Neural progenitor cell (in vitro differentiated cells): ENCODE measurements around the gene SDK1. TPM values are rescaled to one million over a fixed set of nuclear protein-coding genes. Genes with fewer than 3 reads are reported as not detected.

Source experiments
- DNase-seq: peaks from one replicate; pipeline ENCODE4 v3.0.0-alpha.2; 2016; ENCODE audit warnings: low spot score
- H2AFZ ChIP-seq: fragments of 200-600 bp; sonication (generic); replicated peaks from 2 replicates; pipeline ENCODE4 v1.6.1; 2016; ENCODE audit warnings: antibody characterized with exemption
- H3F3A ChIP-seq: fragments of 200-600 bp; sonication (generic); 2 replicates; pipeline ENCODE4 v1.6.1; 2016; ENCODE audit warnings: antibody characterized with exemption, low read depth
- H3K27ac ChIP-seq: fragments of 200-600 bp; sonication (generic); 2 replicates; pipeline ENCODE4 v1.5.1; 2016; ENCODE audit warnings: mild to moderate bottlenecking
- H3K27me3 ChIP-seq: fragments of 200-600 bp; sonication (generic); 2 replicates; pipeline ENCODE4 v1.6.1; 2016; ENCODE audit warnings: mild to moderate bottlenecking, moderate library complexity
- H3K36me3 ChIP-seq: fragments of 200-600 bp; sonication (generic); 2 replicates; pipeline ENCODE4 v1.5.1; 2016
- H3K4me1 ChIP-seq: fragments of 200-600 bp; sonication (generic); 2 replicates; pipeline ENCODE4 v1.6.1; 2016; ENCODE audit warnings: mixed run types
- H3K4me2 ChIP-seq: fragments of 200-600 bp; sonication (generic); 2 replicates; pipeline ENCODE4 v1.6.1; 2016
- H3K4me3 ChIP-seq: fragments of 200-600 bp; sonication (generic); 2 replicates; pipeline ENCODE4 v1.5.1; 2016
- H3K79me2 ChIP-seq: fragments of 200-600 bp; sonication (generic); 2 replicates; pipeline ENCODE4 v1.6.1; 2016; ENCODE audit warnings: low read depth
- H3K9ac ChIP-seq: fragments of 200-600 bp; sonication (generic); 2 replicates; pipeline ENCODE4 v1.6.1; 2016
- H3K9me3 ChIP-seq: fragments of 200-600 bp; sonication (generic); 2 replicates; pipeline ENCODE4 v1.5.1; 2016; ENCODE audit warnings: low read depth
- H4K20me1 ChIP-seq: fragments of 200-600 bp; sonication (generic); 2 replicates; pipeline ENCODE4 v1.6.1; 2016; ENCODE audit warnings: low read depth
- H3K27ac Mint-ChIP-seq: 3 replicates; pipeline ENCODE4 v1.8.0; 2021; ENCODE audit warnings: mixed read lengths
- H3K27me3 Mint-ChIP-seq: 2 replicates; pipeline ENCODE4 v1.8.0; 2022; ENCODE audit warnings: low read depth, mild to moderate bottlenecking, inconsistent platforms, moderate library complexity, mixed read lengths; ENCODE audit not compliant: insufficient read depth
- H3K36me3 Mint-ChIP-seq: 3 replicates; pipeline ENCODE4 v1.8.0; 2021; ENCODE audit warnings: mixed read lengths
- H3K4me1 Mint-ChIP-seq: 3 replicates; pipeline ENCODE4 v1.8.0; 2021; ENCODE audit warnings: mixed read lengths
- H3K4me3 Mint-ChIP-seq: 3 replicates; pipeline ENCODE4 v1.8.0; 2021; ENCODE audit warnings: mild to moderate bottlenecking, moderate library complexity, mixed read lengths
- H3K9me3 Mint-ChIP-seq: 3 replicates; pipeline ENCODE4 v1.8.0; 2020; ENCODE audit warnings: mixed read lengths
- CTCF ChIP-seq: fragments of 200-600 bp; sonication (generic); IDR thresholded peaks from 2 replicates; pipeline ENCODE4 v1.5.1; 2017; ENCODE audit warnings: antibody characterized with exemption, mild to moderate bottlenecking
- EZH2 ChIP-seq: fragments of 200-600 bp; sonication (generic); IDR thresholded peaks from 2 replicates; pipeline ENCODE4 v1.6.1; 2017; ENCODE audit warnings: antibody characterized with exemption, mild to moderate bottlenecking, moderate library complexity
- EZH2phosphoT487 ChIP-seq: fragments of 200-600 bp; sonication (generic); IDR thresholded peaks from 2 replicates; pipeline ENCODE4 v1.6.1; 2017; ENCODE audit warnings: antibody characterized with exemption
- total RNA-seq: library from RNA; depleted of rRNA; stranded (reverse); fragments of >200 nt; gene quantifications from 2 replicates; pipeline ENCODE4 v1.2.3, GENCODE V29; 2015; ENCODE audit warnings: low replicate concordance

The SDK1 gene
- total RNA-seq, 1 donor from 2014 or later = 4.9 TPM

- TF ChIP-seq CTCF (no peak), EZH2 (no peak), EZH2phosphoT487 (no peak)
- H3K27me3 Mint-ChIP-seq = peaks cover 3% of the 10 kb centered on the region
- H3K27me3 ChIP-seq = no peaks in the 10 kb centered on the region
- H3K4me1 ChIP-seq = no peaks in the 10 kb centered on the region
- H4K20me1 ChIP-seq = no peaks in the 10 kb centered on the region
- H3K9me3 ChIP-seq = no peaks in the 10 kb centered on the region
- H3K4me3 Mint-ChIP-seq = no peak overlapping the region
- no peak overlapping the region for H3K9ac ChIP-seq
- H3K4me1 Mint-ChIP-seq = peaks cover 15% of the 10 kb centered on the region
- peaks cover 6% of the 10 kb centered on the region for H3K36me3 Mint-ChIP-seq
- H3F3A ChIP-seq = no peaks in the 10 kb centered on the region
- no peak overlapping the region for H3K27ac ChIP-seq
- H3K4me3 ChIP-seq = no peak overlapping the region
- no peak for DNase-seq
- no peak overlapping the region for H3K27ac Mint-ChIP-seq
- H3K36me3 ChIP-seq = no peaks in the 10 kb centered on the region
- H3K79me2 ChIP-seq = no peaks in the 10 kb centered on the region
- no peaks in the 10 kb centered on the region for H3K9me3 Mint-ChIP-seq
- no peak overlapping the region for H3K4me2 ChIP-seq
- H2AFZ ChIP-seq = no peak overlapping the region
Observed at GRCh38 chr7:4100691-4101090, 799.6 kb downstream of the SDK1 start.

GRCh38 chr7:4102231-4102841 lies 801.3 kb downstream of the SDK1 start:
- H3K27me3 ChIP-seq = no peaks in the 10 kb centered on the region
- no peaks in the 10 kb centered on the region for H4K20me1 ChIP-seq
- Mint-ChIP-seq H3K27me3 (peaks cover 3% of the 10 kb centered on the region), H3K27ac (no peak overlapping the region), H3K4me3 (no peak overlapping the region), H3K36me3 (peaks cover 6% of the 10 kb centered on the region), H3K9me3 (no peaks in the 10 kb centered on the region), H3K4me1 (peaks cover 15% of the 10 kb centered on the region)
- H3F3A ChIP-seq = no peaks in the 10 kb centered on the region
- no peaks in the 10 kb centered on the region for H3K9me3 ChIP-seq
- no peak for DNase-seq
- H3K4me3 ChIP-seq = no peak overlapping the region
- no peak overlapping the region for H3K27ac ChIP-seq
- H3K79me2 ChIP-seq = no peaks in the 10 kb centered on the region
- H3K4me2 ChIP-seq = no peak overlapping the region
- TF ChIP-seq CTCF (no peak), EZH2phosphoT487 (no peak), EZH2 (no peak)
- no peak overlapping the region for H3K9ac ChIP-seq
- H2AFZ ChIP-seq = no peak overlapping the region
- no peaks in the 10 kb centered on the region for H3K36me3 ChIP-seq
- no peaks in the 10 kb centered on the region for H3K4me1 ChIP-seq

DNA sequence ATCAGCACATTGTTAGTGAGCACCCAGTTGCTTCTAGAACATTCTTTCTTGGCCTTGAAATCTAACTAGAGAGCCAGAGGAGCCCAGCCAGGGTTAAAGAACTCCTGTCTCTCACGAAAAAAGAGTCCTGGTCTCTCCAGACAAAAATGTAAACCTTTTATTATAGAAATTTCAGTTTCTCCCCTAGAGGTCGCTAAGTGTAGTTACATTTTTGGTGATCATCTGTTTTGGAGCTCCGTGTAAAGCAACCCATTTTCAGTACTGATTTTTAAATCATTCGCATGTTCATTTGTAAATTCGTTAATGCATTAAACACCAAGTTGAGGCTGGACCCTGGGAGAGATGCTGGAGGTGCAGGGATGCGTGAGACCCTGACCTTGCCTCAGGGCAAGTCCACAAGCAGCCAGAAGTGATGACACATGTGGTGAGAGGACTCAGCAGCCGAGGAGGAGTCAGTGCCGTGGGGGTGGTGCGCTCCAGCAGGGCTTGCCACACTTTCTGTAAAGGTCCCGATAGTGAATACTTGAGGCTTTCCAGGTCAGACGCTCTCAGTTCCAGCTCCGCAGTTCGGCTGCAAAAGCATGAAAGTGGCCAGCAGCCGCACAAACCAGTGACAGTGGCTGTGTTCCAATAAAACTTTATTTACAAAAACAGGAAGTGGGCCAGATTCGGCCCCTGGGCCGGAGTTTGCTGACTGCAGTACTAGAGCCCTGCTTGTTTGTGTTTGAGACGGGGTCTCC lies 802.5 kb downstream of the SDK1 start:
- H3K9ac ChIP-seq = no peak overlapping the region
- no peaks in the 10 kb centered on the region for H3K9me3 ChIP-seq
- no peaks in the 10 kb centered on the region for H3K27me3 ChIP-seq
- H3K27ac ChIP-seq = no peak overlapping the region
- Mint-ChIP-seq H3K27me3 (peaks cover 3% of the 10 kb centered on the region), H3K36me3 (peaks cover 6% of the 10 kb centered on the region), H3K27ac (no peak overlapping the region), H3K9me3 (no peaks in the 10 kb centered on the region), H3K4me3 (no peak overlapping the region), H3K4me1 (peaks cover 15% of the 10 kb centered on the region)
- no peaks in the 10 kb centered on the region for H3F3A ChIP-seq
- TF ChIP-seq EZH2 = no peak
- peak; percentile 42 for TF ChIP-seq CTCF
- H3K36me3 ChIP-seq = no peaks in the 10 kb centered on the region
- H3K4me3 ChIP-seq = no peak overlapping the region
- no peaks in the 10 kb centered on the region for H3K79me2 ChIP-seq
- DNase-seq = no peak
- H3K4me2 ChIP-seq = no peak overlapping the region
- no peak overlapping the region for H2AFZ ChIP-seq
- H4K20me1 ChIP-seq = no peaks in the 10 kb centered on the region
- H3K4me1 ChIP-seq = no peaks in the 10 kb centered on the region
